Amygdala (tissue), 56 donors: Measurements from ENCODE around the gene HIF1A.
A peak's percentile ranks its signal among the peaks of the same experiment; 100 is the strongest.
"Not testable (repeated sequence)": the region's sequence is repeated elsewhere in the genome, so short reads cannot be mapped to it uniquely, and the experiment has no call there.

Source experiments
- DNase-seq, 56 donors: peaks; one replicate each; lab custom pipeline; 2025; lab: John Stamatoyannopoulos, UW

HIF1A gene

DNA sequence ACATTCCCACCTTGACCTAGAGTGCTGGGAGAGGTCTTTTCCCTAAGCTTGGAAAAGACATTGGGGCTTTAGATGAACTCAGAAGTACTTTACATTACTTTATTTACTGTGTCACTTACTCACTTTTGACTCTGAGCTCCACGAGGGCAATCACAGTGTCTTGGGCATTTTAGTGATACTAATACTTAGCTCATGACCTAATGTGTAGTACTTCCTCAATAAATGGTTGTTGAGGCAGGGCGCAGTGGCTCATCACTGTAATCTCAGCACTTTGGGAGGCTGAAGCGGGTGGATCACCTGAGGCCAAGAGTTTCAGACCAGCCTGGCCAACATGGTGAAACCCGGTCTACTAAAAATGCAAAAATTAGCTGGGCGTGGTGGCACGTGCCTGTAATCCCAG lies 47.1 kb downstream of the HIF1A start:
- no peak for DNase-seq

DNA sequence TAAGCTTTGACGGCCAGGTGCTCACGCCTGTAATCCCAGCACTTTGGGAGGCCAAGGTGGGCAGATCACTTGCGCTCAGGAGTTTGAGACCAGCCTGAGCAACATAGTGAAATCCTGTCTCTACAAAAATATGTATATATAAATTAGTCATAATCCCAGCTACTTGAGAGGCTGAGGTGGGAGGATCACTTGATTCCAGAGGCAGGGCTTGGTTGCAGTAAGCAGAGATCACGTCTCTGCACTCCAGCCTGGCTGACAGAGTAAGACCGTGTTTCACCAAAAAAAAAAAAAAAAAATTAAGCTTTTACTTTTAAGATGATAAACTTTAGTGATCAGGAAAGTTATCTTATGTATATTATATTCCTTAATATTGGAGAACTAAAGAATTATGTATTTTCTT lies 48.9 kb downstream of the HIF1A start:
- no peak for DNase-seq

DNA sequence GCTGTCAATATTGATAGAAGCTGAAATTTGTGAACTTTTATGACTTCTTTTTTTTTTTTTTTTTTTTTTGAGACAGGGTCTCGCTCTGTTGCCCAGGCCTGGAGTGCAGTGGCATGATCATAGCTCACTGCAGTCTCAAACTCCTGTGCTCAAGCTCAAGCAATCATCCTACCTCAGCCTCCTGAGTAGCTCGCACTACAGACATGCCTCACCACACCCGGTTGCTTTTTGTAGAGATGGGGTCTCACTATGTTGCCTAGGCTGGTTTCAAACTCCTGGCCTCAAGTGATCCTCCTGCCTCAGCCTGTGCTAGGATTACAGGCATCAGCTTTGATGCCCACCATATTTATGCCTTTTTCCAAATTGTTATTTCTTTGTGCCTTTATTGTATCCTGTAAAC lies 51.0 kb downstream of the HIF1A start:
- DNase-seq, result not testable (repeated sequence)

DNA sequence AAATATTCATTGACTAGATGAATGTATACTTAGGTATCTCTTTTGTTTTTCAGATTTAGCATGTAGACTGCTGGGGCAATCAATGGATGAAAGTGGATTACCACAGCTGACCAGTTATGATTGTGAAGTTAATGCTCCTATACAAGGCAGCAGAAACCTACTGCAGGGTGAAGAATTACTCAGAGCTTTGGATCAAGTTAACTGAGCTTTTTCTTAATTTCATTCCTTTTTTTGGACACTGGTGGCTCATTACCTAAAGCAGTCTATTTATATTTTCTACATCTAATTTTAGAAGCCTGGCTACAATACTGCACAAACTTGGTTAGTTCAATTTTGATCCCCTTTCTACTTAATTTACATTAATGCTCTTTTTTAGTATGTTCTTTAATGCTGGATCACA lies 51.6 kb downstream of the HIF1A start:
- no peak for DNase-seq

DNA sequence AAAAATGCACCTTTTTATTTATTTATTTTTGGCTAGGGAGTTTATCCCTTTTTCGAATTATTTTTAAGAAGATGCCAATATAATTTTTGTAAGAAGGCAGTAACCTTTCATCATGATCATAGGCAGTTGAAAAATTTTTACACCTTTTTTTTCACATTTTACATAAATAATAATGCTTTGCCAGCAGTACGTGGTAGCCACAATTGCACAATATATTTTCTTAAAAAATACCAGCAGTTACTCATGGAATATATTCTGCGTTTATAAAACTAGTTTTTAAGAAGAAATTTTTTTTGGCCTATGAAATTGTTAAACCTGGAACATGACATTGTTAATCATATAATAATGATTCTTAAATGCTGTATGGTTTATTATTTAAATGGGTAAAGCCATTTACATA lies 52.0 kb downstream of the HIF1A start:
- DNase-seq, result no peak

DNA sequence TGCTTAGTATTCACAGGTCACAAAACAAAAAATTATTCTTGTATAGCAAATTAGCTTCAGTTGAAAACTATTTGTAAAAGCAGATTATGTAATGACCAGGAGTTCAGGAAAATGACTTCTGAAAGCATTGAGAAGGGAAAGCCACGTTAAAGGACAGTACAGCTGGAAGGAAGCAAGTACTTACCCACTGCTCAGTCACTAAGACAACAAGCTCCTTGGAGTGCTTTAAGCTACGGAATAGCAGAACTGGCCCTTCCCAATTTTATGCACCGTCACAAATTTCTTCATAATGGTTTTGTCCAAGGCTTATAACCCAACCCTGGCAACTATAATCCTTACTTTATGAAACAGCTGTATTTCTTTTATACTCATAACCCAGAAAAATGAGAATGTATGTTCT lies 54.0 kb downstream of the HIF1A start:
- no peak for DNase-seq

DNA sequence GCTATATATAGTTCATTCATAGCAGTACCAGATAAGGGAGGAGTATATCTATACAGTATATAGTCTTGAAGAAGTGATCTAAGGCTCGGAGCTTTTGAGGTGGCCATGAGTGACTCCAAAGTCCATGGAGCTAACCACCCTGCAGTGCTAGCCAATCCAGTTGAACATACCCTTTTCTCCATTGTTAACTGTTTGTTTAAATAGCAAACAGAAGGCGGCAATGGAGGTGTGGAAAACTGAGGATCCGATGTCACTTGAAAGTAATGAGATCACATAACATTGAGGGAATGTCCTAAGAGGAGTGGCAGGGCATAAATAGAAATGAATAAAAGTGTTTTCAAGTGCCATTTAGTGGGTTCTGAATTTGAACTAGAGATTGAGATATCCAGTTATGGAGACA lies 54.6 kb downstream of the HIF1A start:
- no peak for DNase-seq

DNA sequence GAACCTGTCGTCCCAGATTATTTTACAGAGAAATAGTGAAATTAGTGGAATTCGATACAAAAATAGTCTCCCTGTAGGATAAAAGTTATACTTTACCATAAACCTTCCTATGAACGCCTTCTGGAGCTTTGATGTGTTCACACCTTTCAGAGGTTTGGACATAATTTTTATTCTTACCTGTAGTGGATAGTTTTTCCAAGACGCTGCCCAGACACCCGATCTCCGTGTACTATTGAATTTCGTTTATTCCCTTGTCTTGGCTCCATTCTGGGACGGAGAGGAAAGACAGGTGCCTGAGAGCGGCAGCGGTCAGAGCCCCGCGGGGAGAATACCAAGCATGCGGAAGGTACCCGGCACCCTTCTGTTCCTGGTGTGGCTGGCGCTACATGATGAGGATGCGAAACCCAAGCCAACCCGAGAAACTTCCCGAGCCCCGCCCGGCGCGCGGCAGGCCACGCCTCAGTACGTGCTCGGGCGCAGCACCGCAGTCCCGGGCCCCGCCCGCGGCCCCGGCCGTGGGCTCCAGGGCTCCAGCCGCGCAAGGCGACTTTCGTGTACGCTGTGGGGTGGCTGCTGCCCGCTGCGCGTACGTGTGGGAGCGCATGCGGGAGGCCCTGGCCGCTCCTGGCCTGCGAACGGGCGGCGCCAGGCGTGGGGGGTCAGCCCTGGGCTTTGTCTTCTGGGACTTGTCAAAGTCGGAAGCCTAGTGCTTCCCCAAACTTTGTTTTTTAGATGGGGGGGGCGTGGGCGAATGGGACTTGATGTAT lies 55.6 kb downstream of the HIF1A start:
- DNase-seq, result peak in 55 of 56 donors; percentile 2 to 73 (median 43)

DNA sequence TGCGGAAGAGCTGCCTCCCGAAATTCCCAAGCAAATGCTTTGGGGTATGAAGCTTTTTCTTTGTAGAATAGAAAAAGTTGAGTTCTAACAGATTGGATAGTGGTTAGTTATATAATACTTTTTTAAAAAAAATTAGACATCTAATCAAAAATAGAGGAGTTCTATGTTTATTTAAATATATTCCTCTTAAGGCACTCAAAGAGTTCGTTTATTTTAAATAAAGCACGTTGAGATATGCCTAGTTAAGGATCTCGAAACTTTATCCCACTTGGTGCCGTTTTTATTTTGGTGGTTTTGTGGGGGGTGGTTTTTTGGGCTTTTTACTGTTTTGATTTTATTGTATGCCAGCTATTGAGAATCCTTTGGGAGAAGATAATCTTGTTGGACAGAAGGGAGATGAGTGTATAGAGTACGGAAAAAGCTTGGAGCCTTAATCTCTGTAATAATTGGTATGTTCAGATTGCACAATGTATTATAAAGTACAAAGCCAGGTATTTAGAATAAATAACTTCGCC lies 56.2 kb downstream of the HIF1A start:
- no peak for DNase-seq

DNA sequence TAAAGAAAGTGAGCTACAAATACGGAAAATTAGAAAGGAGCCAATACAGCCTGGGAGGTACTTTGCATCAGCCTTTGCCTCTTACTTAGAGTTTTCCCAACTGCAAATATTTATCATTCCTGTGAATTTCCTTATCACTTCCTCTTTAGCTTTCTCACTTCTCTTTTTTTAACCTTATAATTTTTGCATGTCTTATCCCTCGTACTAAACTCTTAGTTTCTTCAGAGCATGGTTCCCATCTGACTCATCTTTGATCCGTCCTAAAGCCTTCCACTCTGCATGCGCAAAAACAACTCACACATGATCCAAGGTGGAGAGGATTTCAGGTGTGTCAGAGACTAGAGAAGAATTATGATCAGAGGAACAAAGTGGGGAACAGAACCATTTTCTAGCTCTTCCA lies 57.3 kb downstream of the HIF1A start:
- no peak for DNase-seq

DNA sequence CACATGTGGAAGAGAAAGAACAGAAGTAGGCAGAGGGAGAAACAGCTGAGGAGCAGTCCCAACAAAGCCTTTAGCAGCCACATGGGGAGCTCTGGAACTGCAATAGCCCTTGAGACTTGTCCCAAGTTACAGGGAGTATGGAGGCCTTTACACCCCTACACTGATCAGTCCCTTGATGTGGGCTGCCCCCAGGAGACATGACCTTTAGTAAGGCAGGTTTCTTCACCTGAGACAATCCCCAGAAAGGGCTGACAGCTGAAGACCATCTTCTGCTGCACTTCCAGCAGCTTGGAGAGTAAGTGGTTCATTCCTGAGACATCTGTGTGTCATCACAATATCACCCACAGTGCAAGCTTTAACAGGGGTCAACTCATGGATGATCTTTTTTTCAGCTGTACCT lies 58.3 kb downstream of the HIF1A start:
- no peak for DNase-seq

DNA sequence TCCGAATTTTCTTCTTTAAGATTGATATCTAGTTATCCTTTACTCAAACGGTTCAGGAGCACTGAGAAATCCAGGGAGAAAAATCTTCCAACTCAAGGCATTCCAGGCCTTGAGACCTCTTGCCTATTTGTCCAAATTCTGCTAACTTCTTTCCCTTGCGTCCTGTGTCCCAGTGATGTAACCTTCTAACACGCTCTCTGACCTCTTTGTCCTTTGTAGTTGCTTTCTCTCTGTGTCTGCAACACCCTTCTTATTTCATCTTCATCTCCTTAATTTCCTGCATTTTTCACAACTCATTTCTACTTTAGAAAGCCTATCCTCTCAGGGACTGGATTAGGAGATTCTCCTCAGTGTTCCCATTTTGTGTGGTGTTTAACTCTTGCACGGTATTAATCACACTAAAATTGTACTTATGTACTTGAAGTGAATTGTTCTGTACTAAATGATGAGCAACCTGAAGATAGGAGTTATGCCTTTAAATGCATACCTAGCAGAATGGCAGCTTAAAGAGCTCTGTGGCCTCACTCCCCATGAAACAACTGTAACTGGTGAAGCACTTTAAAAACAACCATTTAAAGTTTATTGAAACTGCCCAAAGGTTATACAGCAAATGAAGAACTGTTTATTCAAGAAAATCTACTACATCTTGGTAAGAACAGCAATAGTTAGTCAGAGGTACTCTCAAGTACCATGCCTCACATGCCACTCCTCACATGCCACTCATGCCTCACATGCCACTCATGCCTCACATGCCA lies 59.5 kb downstream of the HIF1A start:
- no peak for DNase-seq

DNA sequence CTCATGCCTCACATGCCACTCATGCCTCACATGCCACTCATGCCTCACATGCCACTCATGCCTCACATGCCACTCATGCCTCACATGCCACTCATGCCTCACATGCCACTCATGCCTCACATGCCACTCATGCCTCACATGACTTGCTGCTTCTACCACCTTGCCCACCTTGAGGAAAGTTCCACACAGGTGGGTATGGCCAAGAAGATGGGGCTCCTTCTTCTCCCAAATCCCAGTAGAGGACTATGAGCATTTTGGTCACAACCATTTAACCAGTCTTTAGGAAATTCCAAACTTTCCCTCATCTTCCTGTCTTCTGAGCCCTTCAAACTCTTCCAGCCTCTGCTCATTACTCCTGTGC lies 60.0 kb downstream of the HIF1A start:
- DNase-seq, result not testable (repeated sequence)

DNA sequence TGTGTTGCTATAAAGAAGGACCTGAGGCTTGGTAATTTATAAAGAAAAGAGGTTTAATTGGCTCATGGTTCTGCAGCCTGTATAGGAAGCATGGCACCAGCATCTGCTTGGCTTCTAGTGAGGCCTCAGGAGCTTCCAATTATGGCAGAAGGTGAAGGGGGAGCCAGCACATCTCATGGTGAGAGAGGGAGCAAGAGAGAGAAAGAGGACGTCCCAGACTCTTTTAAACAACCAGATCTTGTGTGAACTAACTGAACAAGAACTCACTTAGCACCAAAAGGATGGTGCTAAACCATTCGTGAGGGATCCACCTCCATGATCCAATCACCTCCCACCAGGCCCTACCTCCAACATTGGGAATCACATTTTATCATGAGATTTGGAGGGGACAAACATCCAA lies 60.8 kb downstream of the HIF1A start:
- DNase-seq, result no peak

DNA sequence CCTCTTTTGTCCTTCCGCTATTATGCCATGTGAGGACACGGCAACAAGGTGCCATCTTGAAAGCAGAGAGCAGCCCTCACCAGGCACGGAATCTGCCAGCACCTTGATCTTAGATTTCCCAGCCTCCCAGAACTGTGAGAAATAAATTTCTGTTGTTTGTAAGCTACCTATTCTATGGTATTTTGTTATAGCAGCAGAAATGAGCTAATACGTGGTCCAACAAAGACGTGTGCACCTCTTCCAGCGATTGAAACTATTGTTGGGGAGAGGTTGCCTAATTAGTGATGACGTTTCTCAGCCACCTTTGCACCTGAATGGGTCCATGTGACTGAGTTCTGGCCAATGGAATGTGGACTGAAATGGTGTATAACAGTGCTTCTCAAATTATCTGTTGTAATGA lies 64.6 kb downstream of the HIF1A start:
- no peak for DNase-seq

DNA sequence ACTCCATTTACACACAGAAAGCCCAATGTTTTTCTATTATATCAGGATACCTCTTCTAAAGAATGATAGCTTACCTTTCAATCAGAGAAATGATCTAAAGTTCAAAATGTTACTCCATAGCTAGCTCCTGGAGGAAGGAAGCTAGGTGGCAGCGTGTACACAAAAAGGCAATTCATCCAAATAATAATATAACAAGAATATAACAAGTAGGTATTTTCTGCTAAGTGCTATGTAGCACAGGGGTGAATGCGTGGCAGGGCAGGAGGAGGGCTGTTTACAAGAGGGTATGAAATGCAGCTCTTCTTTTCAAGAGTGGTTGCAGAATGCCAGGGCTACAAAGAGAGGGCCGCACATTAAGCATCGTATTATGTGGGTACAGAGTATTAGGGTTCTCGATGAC lies 66.2 kb downstream of the HIF1A start:
- peak in 2 of 56 donors; percentile 27 to 48 for DNase-seq

DNA sequence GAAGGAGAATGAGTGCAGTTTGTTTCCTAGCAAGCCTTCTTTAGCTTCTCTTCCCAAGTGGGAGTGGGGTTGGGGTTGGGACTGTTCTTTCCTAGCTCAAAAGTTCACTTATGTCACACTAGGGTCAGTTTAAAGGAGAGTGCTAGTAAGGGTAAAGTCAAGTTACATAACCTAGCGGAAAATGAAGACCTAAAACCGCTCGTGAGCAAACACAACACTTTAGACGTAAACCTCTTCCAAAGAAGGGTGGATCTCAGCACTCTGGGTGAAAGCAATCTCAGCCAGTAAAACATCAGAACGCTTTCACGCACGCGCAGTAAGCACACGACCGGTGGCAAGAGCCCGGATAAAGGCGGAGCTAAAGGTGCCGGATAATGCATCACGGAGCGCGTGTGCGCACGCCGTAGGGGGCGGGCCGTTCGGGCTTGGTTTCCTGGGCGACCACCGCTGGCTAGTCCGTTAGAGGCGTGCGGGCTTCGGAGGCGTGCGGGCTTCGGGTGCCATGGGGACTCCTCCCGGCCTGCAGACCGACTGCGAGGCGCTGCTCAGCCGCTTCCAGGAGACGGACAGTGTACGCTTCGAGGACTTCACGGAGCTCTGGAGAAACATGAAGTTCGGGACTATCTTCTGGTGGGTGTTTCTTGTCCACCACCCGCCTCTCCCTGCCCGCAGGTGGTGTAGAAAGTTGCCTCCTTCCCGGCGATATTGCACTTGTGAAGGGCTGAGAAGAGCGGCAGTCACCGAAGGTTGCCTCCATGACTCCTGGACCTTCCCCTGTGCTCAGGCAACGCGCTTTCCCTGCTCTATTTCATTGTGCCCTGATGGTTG lies 66.9 kb downstream of the HIF1A start, which contains the start of gene SNAPC1:
Gene SNAPC1, plus strand, starts transcription at position 462 of the 828 bp plus-strand sequence. Its CDS starts 41 bp downstream, at position 503.
- peak; percentile 54 to 97 (median 91) for DNase-seq

DNA sequence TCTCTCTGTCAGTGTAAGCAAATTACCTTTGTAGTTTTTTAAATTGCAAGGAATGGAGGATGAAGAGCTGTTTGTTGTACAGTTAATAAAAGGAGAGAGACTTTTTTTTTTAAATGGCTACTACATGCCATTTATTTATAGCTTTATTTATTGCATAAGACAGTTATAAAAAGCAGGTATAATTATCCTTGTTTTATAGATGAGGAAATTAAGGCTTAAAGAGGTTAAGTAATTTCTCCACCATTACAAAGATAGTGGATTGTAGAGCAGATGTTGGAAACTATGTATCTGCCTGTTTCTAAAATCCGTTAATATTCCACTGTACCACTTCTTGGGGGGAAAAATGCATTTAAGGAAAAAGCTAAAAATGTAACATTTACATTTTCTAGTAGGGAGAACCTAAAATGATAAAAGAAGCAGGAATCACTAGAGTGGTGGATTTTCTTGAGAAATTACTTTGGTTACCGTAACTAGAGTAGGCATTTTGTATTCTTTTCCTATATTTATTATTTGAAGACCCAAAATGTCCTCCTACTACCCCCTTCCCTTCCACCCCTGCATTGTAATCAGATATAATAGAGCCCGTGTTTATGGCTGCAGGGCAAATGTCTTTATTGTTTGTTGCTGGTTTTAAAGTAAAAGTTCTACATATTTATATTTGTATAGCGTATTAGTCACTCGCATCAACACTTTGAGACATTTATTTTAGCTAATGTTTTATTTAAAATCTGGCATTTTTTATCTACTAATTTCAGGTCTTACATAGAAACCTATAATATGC lies 69.2 kb downstream of the HIF1A start:
- DNase-seq, result no peak

DNA sequence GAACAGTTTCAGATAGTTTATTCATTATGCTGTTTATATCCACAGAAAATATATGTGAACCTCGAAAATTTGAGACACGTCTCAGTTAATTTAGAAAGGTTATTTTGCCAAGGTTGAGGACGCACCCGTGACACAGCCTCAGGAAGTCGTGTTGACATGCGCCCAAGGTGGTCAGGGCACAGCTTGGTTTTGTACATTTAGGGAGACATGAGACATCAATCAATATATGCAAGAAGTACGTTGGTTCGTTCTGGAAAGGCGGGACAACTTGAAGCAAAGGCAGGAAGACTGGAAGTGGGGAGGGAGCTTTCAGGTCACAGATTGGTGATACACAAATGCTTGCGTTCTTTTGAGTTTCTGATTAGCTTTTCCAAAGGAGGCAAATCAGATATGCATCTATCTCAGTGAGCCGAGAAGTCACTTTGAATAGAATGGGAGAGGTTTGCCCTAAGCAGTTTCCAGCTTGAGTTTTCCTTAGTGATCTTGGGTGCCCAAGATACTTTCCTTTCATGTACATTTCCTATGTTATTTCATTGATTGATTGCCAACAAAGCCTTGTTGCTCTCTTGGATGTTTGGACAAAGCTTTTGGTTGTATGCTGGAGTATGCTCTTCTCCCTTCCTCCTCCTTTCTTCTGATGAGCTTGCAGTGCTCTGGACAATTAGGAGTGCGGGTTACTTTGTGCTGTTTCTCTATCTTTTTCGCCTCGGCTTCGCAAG lies 70.1 kb downstream of the HIF1A start:
- DNase-seq, result no peak
